ENCODE data around the gene MICA.

DNA sequence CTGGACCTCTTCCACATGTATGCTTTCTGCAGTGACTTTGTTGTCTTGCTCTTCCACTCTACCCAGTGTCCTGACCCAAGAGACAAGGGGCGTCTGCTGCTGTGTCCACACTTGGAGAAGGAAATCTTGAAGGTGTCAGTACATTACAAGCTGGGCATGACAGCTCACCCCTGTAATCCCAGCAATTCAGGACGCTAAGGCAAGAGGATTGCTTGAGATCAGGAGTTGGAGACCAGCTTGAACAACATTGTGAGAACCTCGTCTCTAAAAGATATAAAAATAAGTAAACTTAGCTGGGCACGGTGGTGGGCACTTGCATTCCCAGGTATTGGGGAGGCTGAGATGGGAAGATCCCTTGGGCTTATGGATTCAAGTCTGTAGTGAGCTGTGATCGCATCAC lies 40.6 kb upstream of the MICA start:
- TF ChIP-seq CTCF (IDR thresholded peaks at IDR 0.05) (no peak), POLR2A (IDR thresholded peaks at IDR 0.05) (no peak)
